SH-SY5Y (cell line): ENCODE results near the gene PRM3.

Experiments
- GATA2 ChIP-seq: IDR thresholded peaks from 2 replicates; pipeline ENCODE4 v1.6.1; 2011; ENCODE audit warnings: mild to moderate bottlenecking, low read depth, low read length
- GATA3 ChIP-seq: IDR thresholded peaks from 2 replicates; pipeline ENCODE4 v1.6.1; 2011; ENCODE audit warnings: low read depth, mild to moderate bottlenecking, low read length, moderate library complexity

DNA sequence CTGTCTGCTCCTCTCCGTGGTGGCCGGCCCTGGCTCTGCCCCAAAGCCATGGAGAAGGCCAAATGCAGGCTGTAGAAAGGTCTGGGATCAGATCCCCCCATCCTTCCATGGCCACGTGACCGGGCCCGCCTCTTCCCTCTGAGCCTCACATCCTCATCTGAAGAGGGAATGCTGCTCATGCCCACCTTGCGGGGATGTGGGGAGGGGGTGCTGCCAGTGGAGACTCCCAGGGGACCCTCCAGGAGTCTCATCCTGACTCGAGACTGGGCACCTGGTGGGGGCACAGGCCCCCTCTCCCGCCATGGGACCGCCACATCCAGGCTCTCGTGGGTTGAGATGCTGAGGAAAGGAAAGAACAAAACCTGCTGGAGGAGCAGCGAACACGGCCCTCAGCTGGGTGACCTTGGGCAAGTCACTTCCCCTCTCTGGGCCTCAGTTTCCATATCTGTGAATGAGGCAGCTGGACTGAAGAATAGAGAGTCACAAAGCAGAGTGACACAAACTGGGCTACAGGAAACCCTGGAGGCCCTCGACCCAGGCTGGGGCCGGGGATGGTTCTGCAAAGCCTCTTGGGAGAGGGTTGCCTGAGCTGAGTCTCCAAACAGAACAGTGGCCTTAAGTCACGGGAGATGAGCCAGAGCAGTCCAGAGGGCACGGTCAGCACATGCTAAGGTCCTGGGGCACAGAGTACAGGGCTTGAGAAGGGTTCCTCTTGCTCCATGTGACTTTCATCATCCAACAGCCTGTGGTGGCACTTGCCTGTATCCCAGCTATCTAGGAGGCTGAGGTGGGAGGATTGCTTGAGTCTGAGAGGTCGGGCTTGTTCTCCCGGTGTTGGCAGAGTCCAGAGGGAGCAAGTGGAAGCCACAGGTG is 47.5 kb downstream of the PRM3 start:
- TF ChIP-seq GATA3: no peak
- TF ChIP-seq GATA2: no peak
